Heart right ventricle (tissue), 16 donors: ENCODE data around the gene PCSK5. TPM values are rescaled to one million over a fixed set of nuclear protein-coding genes. Genes with fewer than 3 reads are reported as not detected.
"Not testable (repeated sequence)": the region's sequence is repeated elsewhere in the genome, so short reads cannot be mapped to it uniquely, and the experiment has no call there.

ENCODE experiments used
- ATAC-seq, 8 donors: fragments of 200-7000 bp; cut with Tn5 transposase; one replicate each; pipeline ENCODE4 v1.9.1; 2020; ENCODE audit warnings: mild to moderate bottlenecking in 8 of 8, moderate library complexity in 8 of 8, moderate number of reproducible peaks in 1 of 8
- DNase-seq, 2 donors: peaks; one replicate each; pipeline ENCODE4 v3.0.0-alpha.2; 2020
- H3K27ac ChIP-seq, 10 donors: fragments of 200-600 bp; sonication (generic) in 2 of 10; one replicate each; pipeline versions ENCODE4 v1.5.0 to v1.8.0; 2020 to 2022; ENCODE audit warnings: mild to moderate bottlenecking in 3 of 10
- H3K27me3 ChIP-seq, 7 donors: fragments of 200-600 bp; one replicate each; pipeline ENCODE4 v1.8.0; 2021 to 2022; ENCODE audit warnings: mild to moderate bottlenecking in 2 of 7
- H3K36me3 ChIP-seq, 9 donors: fragments of 200-600 bp; sonication (generic) in 1 of 9; one replicate each; pipeline versions ENCODE4 v1.5.0 to v1.8.0; 2020 to 2022; ENCODE audit warnings: mild to moderate bottlenecking in 2 of 9
- H3K4me1 ChIP-seq, 9 donors: fragments of 200-600 bp; sonication (generic) in 1 of 9; one replicate each; pipeline versions ENCODE4 v1.5.0 to v1.8.0; 2020 to 2022; ENCODE audit warnings: mild to moderate bottlenecking in 4 of 9
- H3K4me3 ChIP-seq, 10 donors: fragments of 200-600 bp; sonication (generic) in 2 of 10; one replicate each; pipeline versions ENCODE4 v1.5.0 to v1.8.0; 2020 to 2022; ENCODE audit warnings: mild to moderate bottlenecking in 7 of 10, moderate library complexity in 2 of 10
- H3K9me3 ChIP-seq, 11 donors: fragments of 200-600 bp in 10 of 11; sonication (generic) in 2 of 11; one replicate each; pipeline versions ENCODE4 v1.5.0 to v1.8.0; 2013 to 2022; ENCODE audit warnings: mild to moderate bottlenecking in 2 of 11, control low read depth in 1 of 11, moderate library complexity in 1 of 11
- WGBS, 2 donors: extraction: QIAGEN DNeasy Blood & Tissue Kit; methylation state at CpG; one replicate each; pipeline ENCODE4 v1.1.7; 2013; ENCODE audit warnings: inconsistent platforms in 1 of 2; 5-methylcytosine and 5-hydroxymethylcytosine counted together
- intact Hi-C, 10 donors: fragments of 100-400 bp; cut with DNase I; formaldehyde crosslinking; loops; one replicate each; pipeline versions ENCODE4 v1.11.1 to v1.14.2; 2022
- polyA plus RNA-seq, 2 donors: library from polyadenylated mRNA; stranded (reverse); fragments of 200-250 nt; gene quantifications; one replicate each; pipeline ENCODE4 v1.2.3, GENCODE V29; 2013
- total RNA-seq, 10 donors: library from RNA; stranded (reverse); fragmentation: NEBNext Ultra II Directional in 3 of 10; extraction: Animal tissue kit (Norgen Biotek cat#: 25700) in 3 of 10; gene quantifications; one replicate each; pipeline versions ENCODE4 v1.2.1 to v1.2.4, GENCODE V29; 2021 to 2023
- TF ChIP-seq, protein P1 (sequence below), 9 donors: fragments of 200-600 bp; sonication (generic) in 2 of 9; IDR thresholded peaks; one replicate each; pipeline versions ENCODE4 v1.5.0 to v1.8.0; 2021 to 2022; ENCODE audit warnings: antibody characterized with exemption in 9 of 9, mild to moderate bottlenecking in 5 of 9, moderate library complexity in 1 of 9
- donor health status: Arrhythmogenic right ventricular cardiomyopathy.
- donor health status: ischemic (EF 13 %, LVEDD 7.1; RV severe dilation, severe dysfunction).
- donor health status: healthy with polysubstance abuse.
- donor health status: DM: no; HTN: yes; CAD: no.
- donor health status: DM: no; HTN: no; CAD: no.
- donor health status: ischemic (EF 25% LVEDD 6.9; RV normal size, moderate dysfunction).
- donor health status: ischemic (EF 25% LVEDD 5.7; RV mildly dilated, moderate dysfunction).
- donor health status: healthy.
- donor health status: DM: yes; HTN: yes; CAD: no.
- donor health status: Ischemic cardiomyopathy.
- donor health status: ischemic (EF 35%, LVEDD 5.7; RV mildly dilated, moderate dysfunction).
- donor health status: nonischemic (EF 11% LVEDD 7.7; RV severe dilation, severe dysfunction).
- donor health status: DM: yes; HTN: yes; CAD: no.
- donor health status: PGD.
- donor health status: ischemic (EF 29% LVEDD 5.4; RV normal size, mild dysfunction).
- donor health status: nonischemic (EF 23%, LVEDD 6.1; RV moderate dilation, normal function).

Gene PCSK5
- total and polyA plus RNA-seq, 12 donors, result 1.8 to 8.3 (median 5.7) TPM

DNA sequence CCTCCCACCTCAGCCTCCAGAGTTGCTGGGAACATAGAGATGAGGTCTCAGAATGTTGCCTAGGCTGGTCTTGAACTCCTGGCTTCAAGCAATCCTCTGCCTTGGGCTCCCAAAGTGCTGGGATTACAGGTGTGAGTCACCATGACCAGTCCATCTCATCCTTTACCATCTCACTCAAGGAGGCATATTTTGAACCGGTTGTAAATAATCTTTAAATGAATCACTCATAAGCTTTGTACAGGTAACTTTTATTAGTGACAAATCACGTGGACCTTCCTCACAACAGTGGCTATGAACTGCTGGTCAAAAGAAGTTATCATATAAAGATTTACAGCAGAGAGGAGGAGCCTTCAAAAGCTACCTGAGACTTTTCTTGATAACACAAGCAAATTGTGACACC lies 433.0 kb downstream of the PCSK5 start:
- TF ChIP-seq, protein P1, sequence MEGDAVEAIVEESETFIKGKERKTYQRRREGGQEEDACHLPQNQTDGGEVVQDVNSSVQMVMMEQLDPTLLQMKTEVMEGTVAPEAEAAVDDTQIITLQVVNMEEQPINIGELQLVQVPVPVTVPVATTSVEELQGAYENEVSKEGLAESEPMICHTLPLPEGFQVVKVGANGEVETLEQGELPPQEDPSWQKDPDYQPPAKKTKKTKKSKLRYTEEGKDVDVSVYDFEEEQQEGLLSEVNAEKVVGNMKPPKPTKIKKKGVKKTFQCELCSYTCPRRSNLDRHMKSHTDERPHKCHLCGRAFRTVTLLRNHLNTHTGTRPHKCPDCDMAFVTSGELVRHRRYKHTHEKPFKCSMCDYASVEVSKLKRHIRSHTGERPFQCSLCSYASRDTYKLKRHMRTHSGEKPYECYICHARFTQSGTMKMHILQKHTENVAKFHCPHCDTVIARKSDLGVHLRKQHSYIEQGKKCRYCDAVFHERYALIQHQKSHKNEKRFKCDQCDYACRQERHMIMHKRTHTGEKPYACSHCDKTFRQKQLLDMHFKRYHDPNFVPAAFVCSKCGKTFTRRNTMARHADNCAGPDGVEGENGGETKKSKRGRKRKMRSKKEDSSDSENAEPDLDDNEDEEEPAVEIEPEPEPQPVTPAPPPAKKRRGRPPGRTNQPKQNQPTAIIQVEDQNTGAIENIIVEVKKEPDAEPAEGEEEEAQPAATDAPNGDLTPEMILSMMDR (IDR thresholded peaks at IDR 0.05), result no peak
- H3K4me3 ChIP-seq, result no peak overlapping the region
- DNase-seq (no peak), ATAC-seq (no peak)
- 76 to 80% methylated on average over 2 of the region's 2 CpGs for WGBS, 2 donors
- no peak overlapping the region for H3K27ac ChIP-seq
- H3K4me1 ChIP-seq, result no peaks in the 10 kb centered on the region
- no peaks in the 10 kb centered on the region for H3K36me3 ChIP-seq
- intact Hi-C loops, result no loop called here
- H3K27me3 ChIP-seq, result peaks cover 0 to 6% (median 0%) of the 10 kb centered on the region in 7 donors
- H3K9me3 ChIP-seq, result no peaks in the 10 kb centered on the region

DNA sequence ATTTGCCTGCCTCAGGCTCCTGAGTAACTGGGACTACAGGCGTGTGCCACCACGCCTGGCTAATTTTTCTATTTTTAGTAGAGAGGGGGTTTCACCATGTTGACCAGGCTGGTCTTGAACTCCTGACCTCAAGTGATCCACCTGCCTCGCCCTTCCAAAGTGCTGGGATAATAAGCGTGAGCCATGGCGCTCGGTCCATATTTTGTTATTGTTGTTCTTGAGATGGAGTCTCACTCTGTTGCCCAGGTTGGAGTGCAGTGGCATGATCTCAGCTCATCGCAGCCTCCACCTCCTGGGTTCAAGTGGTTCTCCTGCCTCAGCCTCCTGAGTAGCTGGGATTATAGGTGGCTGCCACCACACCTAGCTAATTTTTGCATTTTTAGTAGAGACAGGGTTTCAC lies 433.6 kb downstream of the PCSK5 start:
- H3K27me3 ChIP-seq, intact Hi-C loops, H3K4me3 ChIP-seq, H3K9me3 ChIP-seq, H3K36me3 ChIP-seq, H3K27ac ChIP-seq, DNase-seq, H3K4me1 ChIP-seq, ATAC-seq: not testable (repeated sequence)
- WGBS, 2 donors, result 84 to 92% methylated on average over 7 of the region's 7 CpGs

DNA sequence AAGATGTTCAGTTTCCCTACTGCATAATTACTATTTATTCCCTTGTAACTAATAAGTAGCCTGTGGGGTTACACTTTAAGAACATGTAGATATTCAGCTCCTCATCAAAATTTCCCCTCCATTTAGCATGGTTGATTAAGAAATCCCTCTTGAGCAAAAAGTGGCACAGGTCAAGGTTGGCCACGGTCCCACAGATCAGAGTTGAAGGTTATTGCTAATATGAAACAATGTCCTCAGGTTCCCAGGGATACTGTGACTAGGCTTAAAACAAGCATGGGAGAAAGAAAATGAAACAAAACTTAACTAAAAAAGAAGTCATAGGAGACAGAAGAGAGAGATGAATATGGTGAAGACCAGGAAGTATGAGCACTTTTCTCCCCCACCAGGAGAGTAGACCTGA lies 439.6 kb downstream of the PCSK5 start:
- DNase-seq (no peak), ATAC-seq (no peak)
- H3K4me1 ChIP-seq, result no peaks in the 10 kb centered on the region
- intact Hi-C loops, result no loop called here
- WGBS, 2 donors, result 63 to 83% methylated on average over 1 of the region's 1 CpG
- H3K27me3 ChIP-seq, result no peaks in the 10 kb centered on the region
- no peak overlapping the region for H3K4me3 ChIP-seq
- H3K36me3 ChIP-seq, result no peaks in the 10 kb centered on the region
- H3K9me3 ChIP-seq, result peaks cover 0 to 4% (median 0%) of the 10 kb centered on the region in 11 donors
- TF ChIP-seq, protein P1 (IDR thresholded peaks at IDR 0.05), result no peak
- H3K27ac ChIP-seq, result no peak overlapping the region

DNA sequence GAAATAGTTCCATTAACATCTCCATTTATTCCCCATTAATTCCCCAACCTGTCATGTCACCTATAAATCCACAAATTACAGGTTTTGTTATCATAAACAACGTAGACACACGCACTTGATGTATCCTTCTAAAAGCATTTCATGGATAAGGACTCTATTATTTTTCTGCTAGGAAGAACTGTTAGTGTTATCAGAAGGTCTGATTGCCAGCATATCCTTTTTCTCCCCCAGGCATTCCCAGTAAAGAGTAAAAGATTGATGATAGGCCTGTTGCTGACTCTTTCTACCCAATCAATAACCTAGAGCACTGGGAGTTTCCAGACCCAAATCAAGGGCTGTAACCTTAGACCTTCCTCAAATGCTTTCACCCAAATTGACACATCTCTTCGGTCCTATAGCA lies 442.9 kb downstream of the PCSK5 start:
- H3K4me3 ChIP-seq, result no peak overlapping the region

DNA sequence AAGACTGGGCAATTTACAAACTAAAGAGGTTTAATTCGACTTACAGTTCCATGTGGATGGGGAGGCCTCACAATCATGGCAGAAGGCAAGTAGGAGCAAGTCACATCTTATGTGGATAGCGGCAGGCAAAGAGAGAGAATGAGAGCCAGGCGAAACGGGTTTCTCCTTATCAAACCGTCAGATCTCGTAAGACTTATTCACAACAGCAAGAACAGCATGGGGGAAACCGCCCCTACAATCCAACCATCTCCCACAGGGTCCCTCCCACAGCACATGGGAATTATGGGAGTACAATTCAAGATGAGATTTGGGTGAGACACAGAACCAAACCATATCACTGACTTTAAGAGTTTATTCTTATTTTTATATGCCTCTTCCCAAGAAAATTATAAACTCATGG lies 443.5 kb downstream of the PCSK5 start:
- Histone ChIP-seq H3K4me1 (no peaks in the 10 kb centered on the region), H3K27ac (no peak overlapping the region), H3K36me3 (no peaks in the 10 kb centered on the region), H3K4me3 (no peak overlapping the region), H3K27me3 (no peaks in the 10 kb centered on the region), H3K9me3 (peaks cover 0 to 4% (median 0%) of the 10 kb centered on the region in 11 donors)
- DNase-seq, result no peak
- ATAC-seq, result no peak
- TF ChIP-seq, protein P1 (IDR thresholded peaks at IDR 0.05), result no peak
- intact Hi-C loops, result no loop called here
- WGBS, 2 donors, result 69 to 79% methylated on average over 7 of the region's 7 CpGs

More for the DNA sequence above, 442.9 kb downstream of the PCSK5 start:
- TF ChIP-seq, protein P1 (IDR thresholded peaks at IDR 0.05), result no peak
- peaks cover 0 to 4% (median 0%) of the 10 kb centered on the region in 11 donors for H3K9me3 ChIP-seq
- H3K4me1 ChIP-seq, result no peaks in the 10 kb centered on the region
- H3K27ac ChIP-seq, result no peak overlapping the region
- WGBS, 2 donors, result 50 to 60% methylated on average over 3 of the region's 3 CpGs
- ATAC-seq, result no peak
- H3K36me3 ChIP-seq, result no peaks in the 10 kb centered on the region
- intact Hi-C loops, result no loop called here
- DNase-seq, result no peak
- H3K27me3 ChIP-seq, result no peaks in the 10 kb centered on the region
